Gastrocnemius medialis (tissue), 4 donors: ENCODE results near the gene BATF2.

Experiments
- POLR2A ChIP-seq, 2 donors: fragments of 450-650 bp; IDR thresholded peaks; one replicate each; pipeline ENCODE4 v1.6.1; 2017; ENCODE audit warnings: antibody characterized with exemption in 2 of 2, mild to moderate bottlenecking in 2 of 2, moderate library complexity in 2 of 2
- TF ChIP-seq, protein P1 (sequence below), 5 experiments: fragments of 450-650 bp in 3 of 5; fragments of 200-600 bp in 2 of 5; sonication (generic) in 2 of 5; IDR thresholded peaks in 4 of 5; conservative IDR thresholded peaks in 1 of 5; 1 replicate in 4 of 5; 2 replicates in 1 of 5; pipeline ENCODE4 v1.5.1; 2016 to 2019; ENCODE audit warnings: antibody characterized with exemption in 5 of 5, mild to moderate bottlenecking in 3 of 5, moderate library complexity in 3 of 5

DNA sequence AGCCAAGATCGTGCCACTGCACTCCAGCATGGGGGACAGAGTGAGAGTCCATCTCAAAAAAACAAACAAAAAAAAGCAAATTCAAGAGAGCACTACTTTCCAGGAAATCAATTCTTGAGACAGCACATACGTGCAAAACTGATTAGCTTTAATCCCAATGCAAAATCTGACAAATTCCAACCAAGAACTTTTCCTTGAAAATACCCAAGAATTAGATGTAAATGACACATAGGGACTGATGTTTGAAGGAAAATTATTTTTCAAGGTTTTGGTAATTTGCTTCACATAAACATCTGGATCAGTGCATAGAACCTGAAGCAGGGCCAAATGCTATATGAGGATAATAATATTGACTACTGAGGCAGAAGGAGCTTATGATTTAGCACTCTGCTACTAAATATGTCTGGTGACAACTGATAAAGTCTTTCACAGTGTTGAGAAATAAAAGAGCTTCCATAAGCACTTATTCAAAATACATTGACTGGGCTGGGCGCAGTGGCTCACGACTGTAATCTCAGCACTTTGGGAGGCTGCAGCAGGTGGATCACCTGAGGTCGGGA, 33.6 kb downstream of the BATF2 start:
- TF ChIP-seq POLR2A (IDR thresholded peaks at IDR 0.05), result no peak
- TF ChIP-seq, protein P1, sequence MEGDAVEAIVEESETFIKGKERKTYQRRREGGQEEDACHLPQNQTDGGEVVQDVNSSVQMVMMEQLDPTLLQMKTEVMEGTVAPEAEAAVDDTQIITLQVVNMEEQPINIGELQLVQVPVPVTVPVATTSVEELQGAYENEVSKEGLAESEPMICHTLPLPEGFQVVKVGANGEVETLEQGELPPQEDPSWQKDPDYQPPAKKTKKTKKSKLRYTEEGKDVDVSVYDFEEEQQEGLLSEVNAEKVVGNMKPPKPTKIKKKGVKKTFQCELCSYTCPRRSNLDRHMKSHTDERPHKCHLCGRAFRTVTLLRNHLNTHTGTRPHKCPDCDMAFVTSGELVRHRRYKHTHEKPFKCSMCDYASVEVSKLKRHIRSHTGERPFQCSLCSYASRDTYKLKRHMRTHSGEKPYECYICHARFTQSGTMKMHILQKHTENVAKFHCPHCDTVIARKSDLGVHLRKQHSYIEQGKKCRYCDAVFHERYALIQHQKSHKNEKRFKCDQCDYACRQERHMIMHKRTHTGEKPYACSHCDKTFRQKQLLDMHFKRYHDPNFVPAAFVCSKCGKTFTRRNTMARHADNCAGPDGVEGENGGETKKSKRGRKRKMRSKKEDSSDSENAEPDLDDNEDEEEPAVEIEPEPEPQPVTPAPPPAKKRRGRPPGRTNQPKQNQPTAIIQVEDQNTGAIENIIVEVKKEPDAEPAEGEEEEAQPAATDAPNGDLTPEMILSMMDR (IDR thresholded peaks at IDR 0.05 in 4 of 5, conservative IDR thresholded peaks at IDR 0.05 in 1 of 5), result no peak
